H1 (cell line): ENCODE results near the gene STAC2. TPM values are rescaled to one million over a fixed set of nuclear protein-coding genes. Genes with fewer than 3 reads are reported as not detected.

Source experiments
- CTCF ChIA-PET: fragments of 300-600 bp; sonication (Branson Sonifier 250); formaldehyde crosslinking; loops from one replicate; lab custom pipeline; 2021; ENCODE audit not compliant: partially characterized antibody; lab: Charles Lee
- POLR2A ChIA-PET: fragments of 300-600 bp; sonication (Branson Sonifier 250); formaldehyde crosslinking; loops from one replicate; lab custom pipeline; 2021; ENCODE audit warnings: inconsistent platforms; ENCODE audit not compliant: partially characterized antibody; lab: Charles Lee
- DNase-seq, 2 experiments: peaks; one replicate each; pipeline versions ENCODE4 v3.0.0 to v3.0.0-alpha.2; 2010 to 2022; ENCODE audit warnings: low spot score in 2 of 2, low read depth in 1 of 2, mixed read lengths in 1 of 2
- FAIRE-seq: peaks from 2 replicates; lab custom pipeline; 2011; peaks lifted over from hg19 to GRCh38; lab: Jason Lieb, UNC
- H2AFZ ChIP-seq: 2 replicates; pipeline ENCODE4 v1.8.1; 2012; ENCODE audit warnings: low read length, inconsistent platforms
- H2AK5ac ChIP-seq: 2 replicates; pipeline ENCODE4 v1.6.1; 2013; ENCODE audit warnings: low read depth, low read length
- H2BK120ac ChIP-seq: replicated peaks from 2 replicates; pipeline ENCODE3; 2013; ENCODE audit warnings: low read depth, low read length, inconsistent platforms
- H2BK12ac ChIP-seq: 2 replicates; pipeline ENCODE4 v1.6.1; 2013; ENCODE audit warnings: low read depth, low read length
- H2BK15ac ChIP-seq: 2 replicates; pipeline ENCODE4 v1.6.1; 2013; ENCODE audit warnings: low read length
- H2BK20ac ChIP-seq: 2 replicates; pipeline ENCODE4 v1.6.1; 2013; ENCODE audit warnings: low read length
- H2BK5ac ChIP-seq: 2 replicates; pipeline ENCODE4 v1.6.1; 2013; ENCODE audit warnings: low read depth, low read length
- H3K14ac ChIP-seq: 2 replicates; pipeline ENCODE4 v1.6.1; 2013; ENCODE audit warnings: inconsistent platforms; ENCODE audit not compliant: insufficient read length
- H3K18ac ChIP-seq: 2 replicates; pipeline ENCODE4 v1.6.1; 2013; ENCODE audit warnings: low read length; ENCODE audit errors: extremely low read depth
- H3K23ac ChIP-seq: 2 replicates; pipeline ENCODE4 v1.6.1; 2013; ENCODE audit warnings: inconsistent platforms; ENCODE audit not compliant: insufficient read length
- H3K23me2 ChIP-seq: 2 replicates; pipeline ENCODE4 v1.6.1; 2013; ENCODE audit warnings: low read depth, low read length
- H3K27ac ChIP-seq: 2 replicates; pipeline ENCODE4 v1.6.1; 2011; ENCODE audit warnings: low read depth, low read length, inconsistent platforms
- H3K27me3 ChIP-seq, 4 experiments: replicated peaks in 1 of 4; 1 replicate in 1 of 4; 2 replicates in 3 of 4; pipeline versions ENCODE4 v1.6.1 to v1.8.1; 2011 to 2013; ENCODE audit warnings: low read length in 3 of 4, mild to moderate bottlenecking in 3 of 4, inconsistent platforms in 2 of 4, mixed read lengths in 2 of 4, moderate library complexity in 1 of 4; ENCODE audit not compliant: control insufficient read depth in 3 of 4, insufficient read depth in 3 of 4; ENCODE audit errors: extremely low read depth in 1 of 4
- H3K36me3 ChIP-seq, 4 experiments: 2 replicates each; pipeline versions ENCODE4 v1.6.1 to v1.8.1; 2011 to 2013; ENCODE audit warnings: mild to moderate bottlenecking in 4 of 4, low read length in 3 of 4, moderate library complexity in 2 of 4, control low read depth in 1 of 4, inconsistent platforms in 1 of 4; ENCODE audit not compliant: insufficient read depth in 4 of 4, control insufficient read depth in 2 of 4
- H3K4ac ChIP-seq: replicated peaks from 2 replicates; pipeline ENCODE3; 2013; ENCODE audit warnings: low read length, low read depth, mixed read lengths, inconsistent platforms; ENCODE audit not compliant: insufficient read length
- H3K4me1 ChIP-seq, 4 experiments: replicated peaks in 1 of 4; 1 replicate in 1 of 4; 2 replicates in 3 of 4; pipeline versions ENCODE4 v1.6.1 to v1.8.1; 2011 to 2013; ENCODE audit warnings: low read length in 3 of 4, inconsistent platforms in 2 of 4, mixed read lengths in 1 of 4; ENCODE audit not compliant: insufficient read depth in 4 of 4, control insufficient read depth in 3 of 4
- H3K4me2 ChIP-seq, 2 experiments: 2 replicates each; pipeline versions ENCODE4 v1.6.1 to v1.8.1; 2011 to 2013; ENCODE audit warnings: low read depth in 2 of 2, low read length in 2 of 2, control low read depth in 1 of 2, inconsistent platforms in 1 of 2, mild to moderate bottlenecking in 1 of 2; ENCODE audit not compliant: insufficient read depth in 1 of 2
- H3K4me3 ChIP-seq, 4 experiments: fragments of 200-600, 300-600 bp in 1 of 4; sonication (generic), shearing (Covaris generic), sonication (Bioruptor Twin) in 1 of 4; 2 replicates each; pipeline versions ENCODE4 v1.5.1 to v1.8.1; 2011 to 2016; ENCODE audit warnings: low read length in 4 of 4, low read depth in 3 of 4, control low read depth in 2 of 4, inconsistent platforms in 2 of 4, mild to moderate bottlenecking in 2 of 4, mixed read lengths in 1 of 4, moderate library complexity in 1 of 4; ENCODE audit not compliant: insufficient read depth in 2 of 4; ENCODE audit errors: extremely low read depth in 1 of 4
- H3K56ac ChIP-seq: replicated peaks from 2 replicates; pipeline ENCODE3; 2013; ENCODE audit warnings: low read depth, mild to moderate bottlenecking, mixed read lengths, low read length, inconsistent platforms; ENCODE audit not compliant: insufficient read length
- H3K79me1 ChIP-seq: 2 replicates; pipeline ENCODE4 v1.6.1; 2013; ENCODE audit warnings: low read depth, low read length, control low read depth
- H3K79me2 ChIP-seq, 2 experiments: 2 replicates each; pipeline versions ENCODE4 v1.6.1 to v1.8.1; 2012 to 2013; ENCODE audit warnings: low read length in 2 of 2, mild to moderate bottlenecking in 2 of 2, inconsistent platforms in 1 of 2; ENCODE audit not compliant: insufficient read depth in 2 of 2, control insufficient read depth in 1 of 2
- H3K9ac ChIP-seq, 4 experiments: replicated peaks in 1 of 4; 1 replicate in 1 of 4; 2 replicates in 3 of 4; pipeline versions ENCODE4 v1.6.1 to v1.8.1; 2011 to 2013; ENCODE audit warnings: low read depth in 3 of 4, low read length in 3 of 4, control low read depth in 2 of 4, mild to moderate bottlenecking in 2 of 4, moderate library complexity in 2 of 4, inconsistent platforms in 1 of 4; ENCODE audit errors: extremely low read depth in 1 of 4
- H3K9me3 ChIP-seq, 2 experiments: 2 replicates each; pipeline versions ENCODE4 v1.6.1 to v1.8.1; 2012 to 2013; ENCODE audit warnings: mild to moderate bottlenecking in 2 of 2, moderate library complexity in 2 of 2, control low read depth in 1 of 2, inconsistent platforms in 1 of 2, low read depth in 1 of 2, low read length in 1 of 2, mixed read lengths in 1 of 2; ENCODE audit not compliant: insufficient read depth in 2 of 2
- H4K20me1 ChIP-seq, 2 experiments: replicated peaks in 1 of 2; 2 replicates each; pipeline versions ENCODE3 to v1.8.1; 2011 to 2013; ENCODE audit warnings: inconsistent platforms in 2 of 2, low read length in 2 of 2, mild to moderate bottlenecking in 1 of 2; ENCODE audit not compliant: insufficient read depth in 2 of 2, control insufficient read depth in 1 of 2
- H4K5ac ChIP-seq: 2 replicates; pipeline ENCODE4 v1.6.1; 2013; ENCODE audit warnings: low read length, low read depth, mixed read lengths, inconsistent platforms; ENCODE audit not compliant: insufficient read length
- H4K8ac ChIP-seq: 2 replicates; pipeline ENCODE4 v1.8.0; 2013; ENCODE audit warnings: mild to moderate bottlenecking, moderate library complexity, low read length, inconsistent platforms; ENCODE audit not compliant: insufficient read depth; ENCODE audit errors: extremely low read depth
- H4K91ac ChIP-seq: replicated peaks from 2 replicates; pipeline ENCODE3; 2013; ENCODE audit warnings: low read length, mixed read lengths, inconsistent platforms; ENCODE audit not compliant: insufficient read length
- BACH1 ChIP-seq: IDR thresholded peaks from 2 replicates; pipeline ENCODE4 v1.6.1; 2012; ENCODE audit warnings: low read length, improper control_type of control experiment
- BCL11A ChIP-seq, 2 experiments: IDR thresholded peaks; one replicate each; pipeline ENCODE4 v1.6.1; 2011; ENCODE audit warnings: low read depth in 2 of 2, low read length in 2 of 2, mild to moderate bottlenecking in 2 of 2
- EP300 ChIP-seq, 2 experiments: IDR thresholded peaks; 1 replicate in 1 of 2; 2 replicates in 1 of 2; pipeline ENCODE4 v1.6.1; 2011 to 2012; ENCODE audit warnings: low read depth in 2 of 2, low read length in 2 of 2, mild to moderate bottlenecking in 2 of 2, borderline replicate concordance in 1 of 2, inconsistent platforms in 1 of 2, moderate library complexity in 1 of 2
- POU5F1 ChIP-seq: IDR thresholded peaks from 2 replicates; pipeline ENCODE4 v1.6.1; 2011; ENCODE audit warnings: low read depth, mild to moderate bottlenecking, low read length, moderate library complexity
- SIN3A ChIP-seq, 2 experiments: IDR thresholded peaks in 1 of 2; conservative IDR thresholded peaks in 1 of 2; 2 replicates each; pipeline ENCODE4 v1.6.1; 2011 to 2012; ENCODE audit warnings: low read length in 2 of 2, improper control_type of control experiment in 1 of 2, low read depth in 1 of 2, mild to moderate bottlenecking in 1 of 2
- SP1 ChIP-seq: IDR thresholded peaks from 2 replicates; pipeline ENCODE4 v1.6.1; 2011; ENCODE audit warnings: low read depth, low read length
- SP4 ChIP-seq: IDR thresholded peaks from 2 replicates; pipeline ENCODE4 v1.6.1; 2012; ENCODE audit warnings: low read length, inconsistent platforms
- TAF7 ChIP-seq: optimal IDR thresholded peaks from 2 replicates; pipeline ENCODE3; 2011; ENCODE audit warnings: low read depth, mild to moderate bottlenecking, inconsistent platforms, low read length, moderate library complexity, borderline replicate concordance
- WGBS, 2 experiments: shearing (Covaris generic) in 1 of 2; methylation state at CpG; one replicate each; pipeline versions ENCODE4 v1.1.6 to v1.1.7; 2013 to 2015; ENCODE audit warnings: low lambda C conversion rate in 2 of 2, mixed read lengths in 2 of 2, inconsistent platforms in 1 of 2, low coverage in 1 of 2, missing lambda C conversion rate in 1 of 2; ENCODE audit not compliant: insufficient replicate concordance in 2 of 2, insufficient coverage in 1 of 2, insufficient read length in 1 of 2; ENCODE audit errors: extremely low coverage in 1 of 2, missing lambda C conversion rate in 1 of 2; 5-methylcytosine and 5-hydroxymethylcytosine counted together
- polyA plus RNA-seq, 7 experiments: library from polyadenylated mRNA; depleted of rRNA in 3 of 7; stranded (reverse) in 5 of 7; unstranded in 2 of 7; fragments of >200 nt in 5 of 7; fragments of 200-250 nt in 2 of 7; gene quantifications; 1 replicate in 5 of 7; 2 replicates in 1 of 7; 4 replicates in 1 of 7; pipeline versions ENCODE4 v1.2.1 to v1.2.3, GENCODE V29; 2011 to 2013; ENCODE audit warnings: missing spikeins in 2 of 7, mixed read lengths in 2 of 7
- total RNA-seq: library from RNA; stranded (reverse); fragmentation: NEBNext Ultra II Directional; extraction: Animal tissue kit (Norgen Biotek cat#: 25700); gene quantifications from 2 replicates; pipeline ENCODE4 v1.2.1, GENCODE V29; 2021

Gene STAC2
- total and polyA plus RNA-seq, 2 of the 8 experiments (the other 6 are each of a cell fraction or from before 2014, with no cell fraction given) = 1.5 to 6.0 TPM

GRCh38 chr17:39200070-39200879 is 25.5 kb downstream of the STAC2 start, which contains the start of gene RPL19:
RPL19 (plus strand) TSS chr17:39200283; CDS start chr17:39200345, 62 bp downstream.
- Histone ChIP-seq H2BK15ac (no peak within 1 kb of the TSS), H3K27me3 (no peaks in the 10 kb centered on the region), H3K56ac (peak within 1 kb of the TSS; percentile 88), H2AFZ (peak within 1 kb of the TSS; percentile 98), H4K20me1 (peaks cover 5 to 8% of the 10 kb centered on the region in 2 experiments), H3K36me3 (peaks cover 30 to 44% (median 38%) of the 10 kb centered on the region in 4 experiments), H2BK5ac (peak within 1 kb of the TSS; percentile 97), H3K23ac (no peak within 1 kb of the TSS), H2BK120ac (no peak within 1 kb of the TSS), H3K4me2 (peak within 1 kb of the TSS; percentile 87 to 92), H2AK5ac (peak within 1 kb of the TSS; percentile 68; the same call in 1 of the 2 replicates), H3K4me1 (peaks cover 4 to 21% (median 17%) of the 10 kb centered on the region in 4 experiments), H4K91ac (peak within 1 kb of the TSS; percentile 83), H4K8ac (peak within 1 kb of the TSS; percentile 97; the same call in 1 of the 2 replicates), H2BK20ac (no peak within 1 kb of the TSS), H3K18ac (peak within 1 kb of the TSS; percentile 55), H3K14ac (no peak within 1 kb of the TSS), H3K23me2 (peaks cover 11% of the 10 kb centered on the region), H3K9me3 (no peaks in the 10 kb centered on the region), H3K9ac (peak within 1 kb of the TSS; percentile 93 to 98 (median 98)), H3K79me2 (peaks cover 7 to 38% of the 10 kb centered on the region in 2 experiments), H4K5ac (peak within 1 kb of the TSS; percentile 99), H3K27ac (peak within 1 kb of the TSS; percentile 99), H3K79me1 (peaks cover 2% of the 10 kb centered on the region), H3K4ac (peak within 1 kb of the TSS; percentile 63), H2BK12ac (peak within 1 kb of the TSS; percentile 52; the same call in 1 of the 2 replicates), H3K4me3 (peak within 1 kb of the TSS; percentile 85 to 96 (median 92))
- POLR2A ChIA-PET = interaction anchor here (0.7 to 5.0 kb wide), 34 partner anchors 8 to 449 kb away, joined by 3 to 49 read pairs (median 6); partner anchors contain the start of genes ARL5C, CDK12, FBXL20 and MED1
- FAIRE-seq = no peak
- CTCF ChIA-PET = interaction anchor here (0.6 to 4.1 kb wide), 14 partner anchors 8 to 438 kb away, joined by 3 to 19 read pairs (median 4); no protein-coding TSS in a partner anchor
- 0% methylated on average over 46 of the region's 52 CpGs; no CpG with 5 or more reads in 1 of the 2 experiments for WGBS, 2 experiments
- DNase-seq = peak in 1 of 2 experiments; percentile 83
- TF ChIP-seq SIN3A (conservative IDR thresholded peaks at IDR 0.05 in 1 of 2, IDR thresholded peaks at IDR 0.05 in 1 of 2; ENCODE audit: low read depth in 1 of 2, low read length in 2 of 2) (peak; percentile 59 to 84; a peak in 2 of 4 replicates), BCL11A (IDR thresholded peaks at IDR 0.05; ENCODE audit: low read depth in 2 of 2, low read length in 2 of 2) (no peak), SP1 (no peak; the same call in 1 of the 2 replicates), SP4 (peak; percentile 88), EP300 (IDR thresholded peaks at IDR 0.05; ENCODE audit: borderline replicate concordance in 1 of 2, low read depth in 2 of 2, low read length in 2 of 2) (peak in 1 of 2 experiments; percentile 100; a peak in 2 of 3 replicates), BACH1 (no peak), POU5F1 (no peak), TAF7 (peak; percentile 97)
